ENCODE data around the gene TRIM17.

The TRIM17 gene

GRCh38 chr1:228400237-228400651 is 16.4 kb downstream of the TRIM17 start:
- DNase-seq: no peak

- DNase-seq: no peak
Observed at GRCh38 chr1:228399531-228400236, 17.0 kb downstream of the TRIM17 start.

- DNase-seq: no peak
Observed at GRCh38 chr1:228398741-228399461, 17.8 kb downstream of the TRIM17 start.

GRCh38 chr1:228397966-228398365 is 18.7 kb downstream of the TRIM17 start:
- DNase-seq: no peak

- DNase-seq: no peak
Observed at GRCh38 chr1:228396770-228397662, 19.6 kb downstream of the TRIM17 start.

- no peak for DNase-seq
Observed at GRCh38 chr1:228394571-228395394, 21.9 kb downstream of the TRIM17 start.

- DNase-seq: no peak
Observed at GRCh38 chr1:228393811-228394570, 22.7 kb downstream of the TRIM17 start.

GRCh38 chr1:228393268-228393701 is 23.4 kb downstream of the TRIM17 start:
- no peak for DNase-seq

- DNase-seq: no peak
Observed at GRCh38 chr1:228392111-228392936, 24.3 kb downstream of the TRIM17 start.

- DNase-seq: no peak
Observed at GRCh38 chr1:228391411-228392020, 25.1 kb downstream of the TRIM17 start.

- no peak for DNase-seq
Observed at GRCh38 chr1:228390649-228391048, 26.0 kb downstream of the TRIM17 start.

- DNase-seq: no peak
Observed at GRCh38 chr1:228387321-228387720, 29.3 kb downstream of the TRIM17 start.

GRCh38 chr1:228385232-228385631 is 31.4 kb downstream of the TRIM17 start:
- no peak for DNase-seq

GRCh38 chr1:228383773-228384172 is 32.9 kb downstream of the TRIM17 start:
- no peak for DNase-seq

- DNase-seq: no peak
Observed at GRCh38 chr1:228381356-228381755, 35.3 kb downstream of the TRIM17 start.

- DNase-seq: no peak
Observed at GRCh38 chr1:228379666-228380065, 37.0 kb downstream of the TRIM17 start.

- DNase-seq: no peak
Observed at GRCh38 chr1:228378873-228379460, 37.7 kb downstream of the TRIM17 start.

- peak; percentile 37 for DNase-seq
Observed at GRCh38 chr1:228378090-228378872, 38.4 kb downstream of the TRIM17 start.

- DNase-seq: no peak
Observed at GRCh38 chr1:228377664-228378089, 39.0 kb downstream of the TRIM17 start.
